BE2C (cell line): ENCODE data around the gene F5.
A peak's percentile ranks its signal among the peaks of the same experiment; 100 is the strongest.
"Not testable (repeated sequence)": the region's sequence is repeated elsewhere in the genome, so short reads cannot be mapped to it uniquely, and the experiment has no call there.

Source experiments
- DNase-seq: peaks from one replicate; pipeline ENCODE4 v3.0.0-alpha.2; 2020
- H3K27me3 ChIP-seq: fragments of 250-450 bp; sonication (Bioruptor Pico); 2 replicates; pipeline ENCODE4 v1.5.1; 2020; ENCODE audit warnings: mild to moderate bottlenecking
- H3K36me3 ChIP-seq: fragments of 250-450 bp; sonication (Bioruptor Pico); 2 replicates; pipeline ENCODE4 v1.5.1; 2020; ENCODE audit warnings: mild to moderate bottlenecking
- H3K4me1 ChIP-seq: fragments of 250-450 bp; sonication (Bioruptor Pico); 2 replicates; pipeline ENCODE4 v1.5.1; 2020
- H3K4me3 ChIP-seq: 2 replicates; pipeline ENCODE4 v1.5.1; 2011; ENCODE audit warnings: low read depth, low read length
- H3K9me3 ChIP-seq: fragments of 250-450 bp; sonication (Bioruptor Pico); 2 replicates; pipeline ENCODE4 v1.5.1; 2020
- CTCF ChIP-seq: IDR thresholded peaks from 2 replicates; pipeline ENCODE4 v1.5.1; 2012; ENCODE audit warnings: mild to moderate bottlenecking, low read depth, low read length

Gene F5

GRCh38 chr1:169513208-169513607 lies 73.1 kb downstream of the F5 start:
- H3K27me3 ChIP-seq, result peaks cover 4% of the 10 kb centered on the region
- TF ChIP-seq CTCF, result no peak
- no peaks in the 10 kb centered on the region for H3K9me3 ChIP-seq
- DNase-seq, result no peak
- H3K4me1 ChIP-seq, result no peaks in the 10 kb centered on the region
- H3K4me3 ChIP-seq, result no peak overlapping the region
- H3K36me3 ChIP-seq, result no peaks in the 10 kb centered on the region

GRCh38 chr1:169511316-169512005 lies 74.8 kb downstream of the F5 start:
- no peaks in the 10 kb centered on the region for H3K4me1 ChIP-seq
- no peak for TF ChIP-seq CTCF
- peaks cover 4% of the 10 kb centered on the region for H3K27me3 ChIP-seq
- H3K9me3 ChIP-seq, result no peaks in the 10 kb centered on the region
- no peak for DNase-seq
- H3K4me3 ChIP-seq, result no peak overlapping the region
- no peaks in the 10 kb centered on the region for H3K36me3 ChIP-seq

- Histone ChIP-seq H3K4me1 (no peaks in the 10 kb centered on the region), H3K9me3 (no peaks in the 10 kb centered on the region), H3K36me3 (no peaks in the 10 kb centered on the region), H3K4me3 (no peak overlapping the region), H3K27me3 (peaks cover 4% of the 10 kb centered on the region)
- DNase-seq, result no peak
- TF ChIP-seq CTCF, result no peak
Measured at GRCh38 chr1:169510060-169510459, 76.2 kb downstream of the F5 start.

GRCh38 chr1:169509354-169509753 lies 76.9 kb downstream of the F5 start:
- no peak for DNase-seq
- no peaks in the 10 kb centered on the region for H3K4me1 ChIP-seq

GRCh38 chr1:169508432-169509338 lies 77.6 kb downstream of the F5 start:
- no peaks in the 10 kb centered on the region for H3K9me3 ChIP-seq
- H3K4me3 ChIP-seq, result no peak overlapping the region
- H3K27me3 ChIP-seq, result peaks cover 4% of the 10 kb centered on the region
- TF ChIP-seq CTCF, result no peak
- DNase-seq, result no peak
- no peaks in the 10 kb centered on the region for H3K36me3 ChIP-seq
- no peaks in the 10 kb centered on the region for H3K4me1 ChIP-seq

More at GRCh38 chr1:169509354-169509753, 76.9 kb downstream of the F5 start:
- no peak overlapping the region for H3K4me3 ChIP-seq
- H3K9me3 ChIP-seq, result no peaks in the 10 kb centered on the region
- H3K36me3 ChIP-seq, result no peaks in the 10 kb centered on the region
- TF ChIP-seq CTCF, result peak; percentile 14; the same call in 1 of the 2 replicates
- H3K27me3 ChIP-seq, result peaks cover 4% of the 10 kb centered on the region

GRCh38 chr1:169507413-169507812 lies 78.9 kb downstream of the F5 start:
- no peaks in the 10 kb centered on the region for H3K4me1 ChIP-seq
- no peak overlapping the region for H3K4me3 ChIP-seq
- H3K27me3 ChIP-seq, result peaks cover 4% of the 10 kb centered on the region; the same call in 1 of the 2 replicates

GRCh38 chr1:169503601-169504000 lies 82.7 kb downstream of the F5 start:
- H3K4me3 ChIP-seq, H3K4me1 ChIP-seq, H3K27me3 ChIP-seq, DNase-seq, H3K9me3 ChIP-seq, H3K36me3 ChIP-seq: not testable (repeated sequence)

More at GRCh38 chr1:169507413-169507812, 78.9 kb downstream of the F5 start:
- H3K9me3 ChIP-seq, result no peaks in the 10 kb centered on the region
- TF ChIP-seq CTCF, result no peak
- no peaks in the 10 kb centered on the region for H3K36me3 ChIP-seq
- no peak for DNase-seq
